WTC11 (cell line): Measurements from ENCODE around the gene ZDHHC14. TPM values are rescaled to one million over a fixed set of nuclear protein-coding genes. Genes with fewer than 3 reads are reported as not detected.

Experiments used
- ATAC-seq: fragments of 200-7000 bp; cut with Tn5 transposase; 2 replicates; pipeline ENCODE4 v1.10.0; 2021; ENCODE audit warnings: mild to moderate bottlenecking, moderate library complexity
- CTCF ChIA-PET: fragments of 300-600 bp; sonication (Branson Sonifier 250); formaldehyde crosslinking; loops from one replicate; lab custom pipeline; 2021; ENCODE audit warnings: antibody characterized with exemption; lab: Charles Lee
- POLR2A ChIA-PET: fragments of 350-600 bp; sonication (Branson Sonifier 250); formaldehyde crosslinking; loops from one replicate; lab custom pipeline; 2021; ENCODE audit warnings: antibody characterized with exemption; lab: Charles Lee
- DNase-seq: peaks from one replicate; pipeline ENCODE4 v3.0.0; 2021; ENCODE audit warnings: low spot score
- H3K27ac Mint-ChIP-seq: 2 replicates; pipeline ENCODE4 v1.8.0; 2021; ENCODE audit warnings: mixed read lengths
- H3K27me3 Mint-ChIP-seq: 2 replicates; pipeline ENCODE4 v1.8.0; 2021; ENCODE audit warnings: low read depth, mild to moderate bottlenecking, moderate library complexity, mixed read lengths
- H3K36me3 Mint-ChIP-seq: 2 replicates; pipeline ENCODE4 v1.8.0; 2021; ENCODE audit warnings: mixed read lengths
- H3K4me1 Mint-ChIP-seq: 2 replicates; pipeline ENCODE4 v1.8.0; 2022; ENCODE audit warnings: mixed read lengths
- H3K4me3 Mint-ChIP-seq: 2 replicates; pipeline ENCODE4 v1.8.0; 2021; ENCODE audit warnings: mild to moderate bottlenecking, moderate library complexity, mixed read lengths
- H3K9me3 Mint-ChIP-seq: 2 replicates; pipeline ENCODE4 v1.8.0; 2021; ENCODE audit warnings: mixed read lengths
- ATF1 ChIP-seq: sonication (generic); formaldehyde crosslinking; IDR thresholded peaks from 2 replicates; pipeline ENCODE4 v1.8.1; 2023; ENCODE audit warnings: mild to moderate bottlenecking, moderate library complexity, missing genetic modification reagents
- CBFB ChIP-seq: sonication (generic); formaldehyde crosslinking; IDR thresholded peaks from 2 replicates; pipeline ENCODE4 v1.8.1; 2022; ENCODE audit warnings: mild to moderate bottlenecking, low read depth, missing genetic modification reagents
- GABPB1 ChIP-seq: sonication (generic); formaldehyde crosslinking; IDR thresholded peaks from 2 replicates; pipeline ENCODE4 v1.8.1; 2023; ENCODE audit warnings: mild to moderate bottlenecking, missing genetic modification reagents
- HMGXB4 ChIP-seq: sonication (generic); formaldehyde crosslinking; IDR thresholded peaks from 2 replicates; pipeline ENCODE4 v1.8.1; 2023; ENCODE audit warnings: mild to moderate bottlenecking, moderate library complexity, missing genetic modification reagents
- MAX ChIP-seq: sonication (generic); formaldehyde crosslinking; IDR thresholded peaks from 2 replicates; pipeline ENCODE4 v1.8.0; 2022; ENCODE audit warnings: mild to moderate bottlenecking, missing genetic modification reagents
- NFE2L1 ChIP-seq: sonication (generic); formaldehyde crosslinking; IDR thresholded peaks from 2 replicates; pipeline ENCODE4 v1.8.1; 2023; ENCODE audit warnings: missing genetic modification reagents
- NFYB ChIP-seq: sonication (generic); formaldehyde crosslinking; conservative IDR thresholded peaks from 2 replicates; pipeline ENCODE4 v1.8.0; 2022; ENCODE audit warnings: low read depth, missing genetic modification reagents
- PRRX2 ChIP-seq: fragments of 250-450 bp; sonication (Bioruptor Pico); IDR thresholded peaks from 2 replicates; pipeline ENCODE4 v1.8.0; 2021; ENCODE audit warnings: mild to moderate bottlenecking
- SMAD3 ChIP-seq: sonication (generic); formaldehyde crosslinking; IDR thresholded peaks from 2 replicates; pipeline ENCODE4 v1.8.0; 2022; ENCODE audit warnings: missing genetic modification reagents, mild to moderate bottlenecking, borderline replicate concordance
- SMAD4 ChIP-seq: sonication (generic); formaldehyde crosslinking; IDR thresholded peaks from 2 replicates; pipeline ENCODE4 v1.8.0; 2022; ENCODE audit warnings: mild to moderate bottlenecking, missing genetic modification reagents
- ZNF396 ChIP-seq: fragments of 250-450 bp; sonication (Bioruptor Pico); IDR thresholded peaks from 2 replicates; pipeline ENCODE4 v1.8.0; 2021; ENCODE audit warnings: mild to moderate bottlenecking, moderate library complexity, borderline replicate concordance
- total RNA-seq: library from RNA; stranded (reverse); gene quantifications from 3 replicates; pipeline ENCODE4 v1.2.3, GENCODE V29; 2021
- TF ChIP-seq, protein P1 (sequence below): fragments of 250-450 bp; sonication (Bioruptor Pico); IDR thresholded peaks from 2 replicates; pipeline ENCODE4 v1.9.0; 2021; ENCODE audit warnings: mild to moderate bottlenecking
- TF ChIP-seq, protein P2 (sequence below): sonication (generic); formaldehyde crosslinking; conservative IDR thresholded peaks from 2 replicates; pipeline ENCODE4 v1.8.1; 2023; ENCODE audit warnings: mild to moderate bottlenecking, low read depth, missing genetic modification reagents, moderate library complexity
- TF ChIP-seq, protein P3 (sequence below): sonication (generic); formaldehyde crosslinking; IDR thresholded peaks from 2 replicates; pipeline ENCODE4 v1.8.0; 2022; ENCODE audit warnings: mild to moderate bottlenecking, missing genetic modification reagents
- TF ChIP-seq, protein P4 (sequence below): fragments of 250-450 bp; sonication (Bioruptor Pico); IDR thresholded peaks from 2 replicates; pipeline ENCODE4 v1.9.0; 2021; ENCODE audit warnings: mild to moderate bottlenecking
- TF ChIP-seq, protein P5 (sequence below): sonication (generic); formaldehyde crosslinking; IDR thresholded peaks from 2 replicates; pipeline ENCODE4 v1.8.1; 2022; ENCODE audit warnings: mild to moderate bottlenecking, moderate library complexity, missing genetic modification reagents

ZDHHC14 gene
- total RNA-seq, 1 experiment from 2014 or later = 6.6 TPM

GRCh38 chr6:157461000-157461915 lies 80.3 kb downstream of the ZDHHC14 start:
- peaks cover 50% of the 10 kb centered on the region for H3K4me1 Mint-ChIP-seq
- ChIA-PET POLR2A (no interaction called here), CTCF (interaction anchor here (1.6 to 1.8 kb wide), 2 partner anchors 72 to 146 kb away, joined by 4 read pairs; no protein-coding TSS in a partner anchor)
- H3K9me3 Mint-ChIP-seq = no peaks in the 10 kb centered on the region
- no peaks in the 10 kb centered on the region for H3K36me3 Mint-ChIP-seq
- no peaks in the 10 kb centered on the region for H3K27me3 Mint-ChIP-seq
- H3K4me3 Mint-ChIP-seq = no peak overlapping the region
- DNase-seq (peak; percentile 46), ATAC-seq (peak; percentile 67)
- TF ChIP-seq PRRX2 (CRISPR knock-in tag) = no peak
- TF ChIP-seq ZNF396 (CRISPR knock-in tag) = no peak
- TF ChIP-seq, protein P1, sequence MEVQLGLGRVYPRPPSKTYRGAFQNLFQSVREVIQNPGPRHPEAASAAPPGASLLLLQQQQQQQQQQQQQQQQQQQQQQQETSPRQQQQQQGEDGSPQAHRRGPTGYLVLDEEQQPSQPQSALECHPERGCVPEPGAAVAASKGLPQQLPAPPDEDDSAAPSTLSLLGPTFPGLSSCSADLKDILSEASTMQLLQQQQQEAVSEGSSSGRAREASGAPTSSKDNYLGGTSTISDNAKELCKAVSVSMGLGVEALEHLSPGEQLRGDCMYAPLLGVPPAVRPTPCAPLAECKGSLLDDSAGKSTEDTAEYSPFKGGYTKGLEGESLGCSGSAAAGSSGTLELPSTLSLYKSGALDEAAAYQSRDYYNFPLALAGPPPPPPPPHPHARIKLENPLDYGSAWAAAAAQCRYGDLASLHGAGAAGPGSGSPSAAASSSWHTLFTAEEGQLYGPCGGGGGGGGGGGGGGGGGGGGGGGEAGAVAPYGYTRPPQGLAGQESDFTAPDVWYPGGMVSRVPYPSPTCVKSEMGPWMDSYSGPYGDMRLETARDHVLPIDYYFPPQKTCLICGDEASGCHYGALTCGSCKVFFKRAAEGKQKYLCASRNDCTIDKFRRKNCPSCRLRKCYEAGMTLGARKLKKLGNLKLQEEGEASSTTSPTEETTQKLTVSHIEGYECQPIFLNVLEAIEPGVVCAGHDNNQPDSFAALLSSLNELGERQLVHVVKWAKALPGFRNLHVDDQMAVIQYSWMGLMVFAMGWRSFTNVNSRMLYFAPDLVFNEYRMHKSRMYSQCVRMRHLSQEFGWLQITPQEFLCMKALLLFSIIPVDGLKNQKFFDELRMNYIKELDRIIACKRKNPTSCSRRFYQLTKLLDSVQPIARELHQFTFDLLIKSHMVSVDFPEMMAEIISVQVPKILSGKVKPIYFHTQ (CRISPR knock-in tag) = no peak
- TF ChIP-seq ATF1 (CRISPR knock-in tag) = peak; percentile 30; the same call in 1 of the 2 replicates
- no peak for TF ChIP-seq NFYB
- TF ChIP-seq, protein P2, sequence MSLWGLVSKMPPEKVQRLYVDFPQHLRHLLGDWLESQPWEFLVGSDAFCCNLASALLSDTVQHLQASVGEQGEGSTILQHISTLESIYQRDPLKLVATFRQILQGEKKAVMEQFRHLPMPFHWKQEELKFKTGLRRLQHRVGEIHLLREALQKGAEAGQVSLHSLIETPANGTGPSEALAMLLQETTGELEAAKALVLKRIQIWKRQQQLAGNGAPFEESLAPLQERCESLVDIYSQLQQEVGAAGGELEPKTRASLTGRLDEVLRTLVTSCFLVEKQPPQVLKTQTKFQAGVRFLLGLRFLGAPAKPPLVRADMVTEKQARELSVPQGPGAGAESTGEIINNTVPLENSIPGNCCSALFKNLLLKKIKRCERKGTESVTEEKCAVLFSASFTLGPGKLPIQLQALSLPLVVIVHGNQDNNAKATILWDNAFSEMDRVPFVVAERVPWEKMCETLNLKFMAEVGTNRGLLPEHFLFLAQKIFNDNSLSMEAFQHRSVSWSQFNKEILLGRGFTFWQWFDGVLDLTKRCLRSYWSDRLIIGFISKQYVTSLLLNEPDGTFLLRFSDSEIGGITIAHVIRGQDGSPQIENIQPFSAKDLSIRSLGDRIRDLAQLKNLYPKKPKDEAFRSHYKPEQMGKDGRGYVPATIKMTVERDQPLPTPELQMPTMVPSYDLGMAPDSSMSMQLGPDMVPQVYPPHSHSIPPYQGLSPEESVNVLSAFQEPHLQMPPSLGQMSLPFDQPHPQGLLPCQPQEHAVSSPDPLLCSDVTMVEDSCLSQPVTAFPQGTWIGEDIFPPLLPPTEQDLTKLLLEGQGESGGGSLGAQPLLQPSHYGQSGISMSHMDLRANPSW (CRISPR knock-in tag) = no peak
- TF ChIP-seq SMAD3 (CRISPR knock-in tag) = no peak
- TF ChIP-seq, protein P3, sequence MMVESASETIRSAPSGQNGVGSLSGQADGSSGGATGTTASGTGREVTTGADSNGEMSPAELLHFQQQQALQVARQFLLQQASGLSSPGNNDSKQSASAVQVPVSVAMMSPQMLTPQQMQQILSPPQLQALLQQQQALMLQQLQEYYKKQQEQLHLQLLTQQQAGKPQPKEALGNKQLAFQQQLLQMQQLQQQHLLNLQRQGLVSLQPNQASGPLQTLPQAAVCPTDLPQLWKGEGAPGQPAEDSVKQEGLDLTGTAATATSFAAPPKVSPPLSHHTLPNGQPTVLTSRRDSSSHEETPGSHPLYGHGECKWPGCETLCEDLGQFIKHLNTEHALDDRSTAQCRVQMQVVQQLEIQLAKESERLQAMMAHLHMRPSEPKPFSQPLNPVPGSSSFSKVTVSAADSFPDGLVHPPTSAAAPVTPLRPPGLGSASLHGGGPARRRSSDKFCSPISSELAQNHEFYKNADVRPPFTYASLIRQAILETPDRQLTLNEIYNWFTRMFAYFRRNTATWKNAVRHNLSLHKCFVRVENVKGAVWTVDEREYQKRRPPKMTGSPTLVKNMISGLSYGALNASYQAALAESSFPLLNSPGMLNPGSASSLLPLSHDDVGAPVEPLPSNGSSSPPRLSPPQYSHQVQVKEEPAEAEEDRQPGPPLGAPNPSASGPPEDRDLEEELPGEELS = no peak
- no peak for TF ChIP-seq GABPB1 (CRISPR knock-in tag)
- no peak for TF ChIP-seq MAX (CRISPR knock-in tag)
- TF ChIP-seq, protein P4, sequence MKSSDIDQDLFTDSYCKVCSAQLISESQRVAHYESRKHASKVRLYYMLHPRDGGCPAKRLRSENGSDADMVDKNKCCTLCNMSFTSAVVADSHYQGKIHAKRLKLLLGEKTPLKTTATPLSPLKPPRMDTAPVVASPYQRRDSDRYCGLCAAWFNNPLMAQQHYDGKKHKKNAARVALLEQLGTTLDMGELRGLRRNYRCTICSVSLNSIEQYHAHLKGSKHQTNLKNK (CRISPR knock-in tag) = no peak
- no peak for TF ChIP-seq NFE2L1
- TF ChIP-seq, protein P5, sequence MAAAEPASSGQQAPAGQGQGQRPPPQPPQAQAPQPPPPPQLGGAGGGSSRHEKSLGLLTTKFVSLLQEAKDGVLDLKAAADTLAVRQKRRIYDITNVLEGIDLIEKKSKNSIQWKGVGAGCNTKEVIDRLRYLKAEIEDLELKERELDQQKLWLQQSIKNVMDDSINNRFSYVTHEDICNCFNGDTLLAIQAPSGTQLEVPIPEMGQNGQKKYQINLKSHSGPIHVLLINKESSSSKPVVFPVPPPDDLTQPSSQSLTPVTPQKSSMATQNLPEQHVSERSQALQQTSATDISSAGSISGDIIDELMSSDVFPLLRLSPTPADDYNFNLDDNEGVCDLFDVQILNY (CRISPR knock-in tag) = no peak
- TF ChIP-seq CBFB (CRISPR knock-in tag) = no peak
- TF ChIP-seq SMAD4 (CRISPR knock-in tag) = no peak
- 0 out of 2 replicates have a peak, but pooled peaks have one; percentile 33 for TF ChIP-seq HMGXB4 (CRISPR knock-in tag)
- no peak overlapping the region for H3K27ac Mint-ChIP-seq
